ENCODE measurements around the gene TRIP10. TPM values are rescaled to one million over a fixed set of nuclear protein-coding genes. Genes with fewer than 3 reads are reported as not detected.

TRIP10 gene
- total RNA-seq, 1 experiment from 2014 or later: 107 TPM

- peaks cover 9% of the 10 kb centered on the region for H3K27me3 Mint-ChIP-seq (ENCODE audit: insufficient read depth, unreplicated experiment)
- no TSS peak for BruUV-seq (replicated peaks)
- POLR2A ChIA-PET: no interaction called here
Measured at GRCh38 chr19:6712231-6712630, 27.2 kb upstream of the TRIP10 start.

GRCh38 chr19:6712692-6713670, 26.5 kb upstream of the TRIP10 start:
- no peaks in the 10 kb centered on the region for H3K4me1 ChIP-seq
- Mint-ChIP-seq H3K4me1 (ENCODE audit: low read depth, unreplicated experiment) (peaks cover 6% of the 10 kb centered on the region), H3K27ac (ENCODE audit: unreplicated experiment) (no peak overlapping the region), H3K9me3 (ENCODE audit: unreplicated experiment) (peaks cover 13% of the 10 kb centered on the region), H3K4me3 (ENCODE audit: unreplicated experiment) (no peak overlapping the region), H3K36me3 (ENCODE audit: insufficient read depth, unreplicated experiment) (peaks cover 6% of the 10 kb centered on the region), H3K27me3 (ENCODE audit: insufficient read depth, unreplicated experiment) (peaks cover 7% of the 10 kb centered on the region)
- no peaks in the 10 kb centered on the region for H3K27me3 ChIP-seq (replicated peaks; ENCODE audit: control insufficient read depth, insufficient read depth, low read length)
- H3K4me3 ChIP-seq (ENCODE audit: low read depth, low read length): no peak overlapping the region
- H3K9me3 ChIP-seq: no peaks in the 10 kb centered on the region
- ChIA-PET POLR2A (no interaction called here), CTCF (no interaction called here)
- DNase-seq: no peak
- intact Hi-C loops (cut with micrococcal nuclease; ENCODE audit: unreplicated experiment): no loop called here
- TF ChIP-seq CTCF (IDR thresholded peaks at IDR 0.05; ENCODE audit: insufficient read depth in 1 of 2, low read depth in 1 of 2, low read length in 1 of 2, severe bottlenecking in 1 of 2, unreplicated experiment in 1 of 2): no peak
- H3K36me3 ChIP-seq (ENCODE audit: control insufficient read depth, insufficient read depth, low read length): no peaks in the 10 kb centered on the region
- BruUV-seq (replicated peaks): no TSS peak

More at GRCh38 chr19:6712231-6712630, 27.2 kb upstream of the TRIP10 start:
- intact Hi-C loops (cut with micrococcal nuclease; ENCODE audit: unreplicated experiment): no loop called here
- H3K27me3 ChIP-seq (replicated peaks; ENCODE audit: control insufficient read depth, insufficient read depth, low read length): no peaks in the 10 kb centered on the region
- no peak for DNase-seq
- no peak overlapping the region for H3K4me3 Mint-ChIP-seq (ENCODE audit: unreplicated experiment)
- peaks cover 6% of the 10 kb centered on the region for H3K9me3 Mint-ChIP-seq (ENCODE audit: unreplicated experiment)
- H3K4me1 ChIP-seq: no peaks in the 10 kb centered on the region
- H3K36me3 ChIP-seq (ENCODE audit: control insufficient read depth, insufficient read depth, low read length): no peaks in the 10 kb centered on the region
- H3K27ac Mint-ChIP-seq (ENCODE audit: unreplicated experiment): no peak overlapping the region
- CTCF ChIA-PET: no interaction called here
- no peak for TF ChIP-seq CTCF (IDR thresholded peaks at IDR 0.05; ENCODE audit: insufficient read depth in 1 of 2, low read depth in 1 of 2, low read length in 1 of 2, severe bottlenecking in 1 of 2, unreplicated experiment in 1 of 2)
- peaks cover 2% of the 10 kb centered on the region for H3K36me3 Mint-ChIP-seq (ENCODE audit: insufficient read depth, unreplicated experiment)
- no peak overlapping the region for H3K4me3 ChIP-seq (ENCODE audit: low read depth, low read length)
- H3K4me1 Mint-ChIP-seq (ENCODE audit: low read depth, unreplicated experiment): peaks cover 1% of the 10 kb centered on the region
- no peaks in the 10 kb centered on the region for H3K9me3 ChIP-seq

- Histone ChIP-seq H3K36me3 (ENCODE audit: control insufficient read depth, insufficient read depth, low read length) (no peaks in the 10 kb centered on the region), H3K9me3 (no peaks in the 10 kb centered on the region), H3K4me3 (ENCODE audit: low read depth, low read length) (no peak overlapping the region), H3K27me3 (replicated peaks; ENCODE audit: control insufficient read depth, insufficient read depth, low read length) (no peaks in the 10 kb centered on the region), H3K4me1 (no peaks in the 10 kb centered on the region)
- CTCF ChIA-PET: no interaction called here
- intact Hi-C loops (cut with micrococcal nuclease; ENCODE audit: unreplicated experiment): no loop called here
- TF ChIP-seq CTCF (IDR thresholded peaks at IDR 0.05; ENCODE audit: insufficient read depth in 1 of 2, low read depth in 1 of 2, low read length in 1 of 2, severe bottlenecking in 1 of 2, unreplicated experiment in 1 of 2): no peak
- Mint-ChIP-seq H3K27me3 (ENCODE audit: insufficient read depth, unreplicated experiment) (peaks cover 6% of the 10 kb centered on the region), H3K36me3 (ENCODE audit: insufficient read depth, unreplicated experiment) (peaks cover 6% of the 10 kb centered on the region), H3K9me3 (ENCODE audit: unreplicated experiment) (peaks cover 15% of the 10 kb centered on the region), H3K27ac (ENCODE audit: unreplicated experiment) (no peak overlapping the region), H3K4me3 (ENCODE audit: unreplicated experiment) (no peak overlapping the region), H3K4me1 (ENCODE audit: low read depth, unreplicated experiment) (peaks cover 6% of the 10 kb centered on the region)
- BruUV-seq (replicated peaks): no TSS peak
- no peak for DNase-seq
- POLR2A ChIA-PET: no interaction called here
Measured at GRCh38 chr19:6713773-6714692, 25.4 kb upstream of the TRIP10 start.
